Kidney (tissue), 14 donors: Measurements from ENCODE around the gene LY6G5C. TPM values are rescaled to one million over a fixed set of nuclear protein-coding genes. Genes with fewer than 3 reads are reported as not detected.

Experiments used
- DNase-seq, 5 donors: peaks; one replicate each; pipeline ENCODE4 v3.0.0-alpha.2; 2013 to 2020
- FAIRE-seq: peaks from 2 replicates; lab custom pipeline; 2012; peaks lifted over from hg19 to GRCh38; lab: Jason Lieb, UNC
- H3K27ac ChIP-seq, 2 donors: one replicate each; pipeline ENCODE4 v1.7.0; 2013; ENCODE audit warnings: low read depth in 2 of 2, low read length in 2 of 2, inconsistent platforms in 1 of 2
- H3K27me3 ChIP-seq: one replicate; pipeline ENCODE4 v1.7.1; 2013; ENCODE audit warnings: low read length, inconsistent platforms; ENCODE audit not compliant: control insufficient read depth, insufficient read depth
- H3K36me3 ChIP-seq, 3 donors: one replicate each; pipeline versions ENCODE4 v1.7.0 to v1.7.1; 2013; ENCODE audit warnings: low read length in 3 of 3, control low read depth in 1 of 3, inconsistent platforms in 1 of 3; ENCODE audit not compliant: insufficient read depth in 3 of 3, control insufficient read depth in 2 of 3
- H3K4me1 ChIP-seq, 3 donors: one replicate each; pipeline versions ENCODE4 v1.7.0 to v1.7.1; 2013; ENCODE audit warnings: low read length in 3 of 3, inconsistent platforms in 1 of 3, low read depth in 1 of 3; ENCODE audit not compliant: control insufficient read depth in 2 of 3, insufficient read depth in 2 of 3
- H3K4me3 ChIP-seq, 3 donors: one replicate each; pipeline versions ENCODE4 v1.7.0 to v1.8.1; 2013; ENCODE audit warnings: low read length in 3 of 3, control low read depth in 1 of 3, inconsistent platforms in 1 of 3
- H3K9ac ChIP-seq, 3 donors: one replicate each; pipeline versions ENCODE4 v1.7.0 to v1.7.1; 2013; ENCODE audit warnings: low read length in 3 of 3, control low read depth in 1 of 3, inconsistent platforms in 1 of 3
- H3K9me3 ChIP-seq, 3 donors: one replicate each; pipeline versions ENCODE4 v1.7.0 to v1.7.1; 2013; ENCODE audit warnings: low read length in 3 of 3, control low read depth in 1 of 3, inconsistent platforms in 1 of 3; ENCODE audit not compliant: control insufficient read depth in 2 of 3, insufficient read depth in 1 of 3
- intact Hi-C: fragments of 100-400 bp; cut with DNase I; formaldehyde crosslinking; loops from one replicate; pipeline ENCODE4 v1.11.1; 2022
- polyA plus RNA-seq: library from polyadenylated mRNA; stranded (reverse); fragments of 350-450 nt; fragmentation: Illumina TruSeq; extraction: RNeasy Lipid Tissue Mini Kit (QIAGEN cat#74804); gene quantifications from one replicate; pipeline ENCODE4 v1.2.3, GENCODE V29; 2014; ENCODE audit warnings: low read depth, low replicate concordance; ENCODE audit not compliant: insufficient read depth
- total RNA-seq: library from RNA; stranded (reverse); fragmentation: NEBNext Ultra II Directional; extraction: Animal tissue kit (Norgen Biotek cat#: 25700); gene quantifications from one replicate; pipeline ENCODE4 v1.2.1, GENCODE V29; 2021
- TF ChIP-seq, protein P1 (sequence below): IDR thresholded peaks from 3 replicates; pipeline ENCODE4 v1.5.1; 2012; ENCODE audit warnings: mild to moderate bottlenecking, moderate library complexity, borderline replicate concordance; ENCODE audit not compliant: insufficient read depth; ENCODE audit errors: extremely low read depth
- donor health status: control.
- donor health status: control.
- donor health status: control.
- donor health status: control.
- donor health status: control.
- donor health status: DM: yes; HTN: yes; CAD: no.
- donor health status: Normal renal cell carcinoma (clear cell type).

The LY6G5C gene
- total and polyA plus RNA-seq, 2 donors from 2014 or later, result 2.5 to 4.6 TPM

DNA sequence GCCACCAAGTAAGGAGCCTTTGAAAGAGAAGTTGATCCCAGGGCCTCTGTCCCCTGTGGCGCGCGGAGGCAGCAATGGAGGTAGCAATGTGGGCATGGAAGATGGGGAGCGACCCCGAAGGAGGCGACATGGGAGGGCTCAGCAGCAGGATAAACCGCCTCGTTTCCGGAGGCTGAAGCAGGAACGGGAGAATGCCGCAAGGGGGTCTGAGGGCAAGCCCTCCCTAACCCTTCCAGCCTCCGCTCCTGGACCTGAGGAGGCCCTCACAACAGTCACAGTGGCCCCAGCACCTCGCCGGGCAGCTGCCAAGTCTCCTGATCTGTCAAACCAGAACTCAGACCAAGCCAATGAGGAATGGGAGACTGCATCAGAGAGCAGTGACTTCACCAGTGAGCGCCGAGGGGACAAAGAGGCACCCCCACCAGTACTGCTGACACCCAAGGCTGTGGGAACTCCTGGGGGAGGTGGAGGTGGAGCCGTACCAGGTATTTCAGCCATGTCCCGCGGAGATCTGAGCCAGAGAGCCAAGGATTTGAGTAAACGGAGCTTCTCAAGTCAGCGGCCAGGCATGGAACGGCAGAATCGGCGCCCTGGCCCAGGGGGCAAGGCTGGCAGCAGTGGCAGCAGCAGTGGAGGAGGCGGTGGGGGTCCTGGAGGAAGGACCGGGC lies 48.5 kb downstream of the LY6G5C start:
- H3K27ac ChIP-seq, result no peak overlapping the region
- H3K36me3 ChIP-seq, result peaks cover 15 to 78% (median 41%) of the 10 kb centered on the region in 3 donors
- DNase-seq (no peak), FAIRE-seq (no peak)
- no peaks in the 10 kb centered on the region for H3K4me1 ChIP-seq
- H3K9ac ChIP-seq, result no peak overlapping the region
- TF ChIP-seq, protein P1, sequence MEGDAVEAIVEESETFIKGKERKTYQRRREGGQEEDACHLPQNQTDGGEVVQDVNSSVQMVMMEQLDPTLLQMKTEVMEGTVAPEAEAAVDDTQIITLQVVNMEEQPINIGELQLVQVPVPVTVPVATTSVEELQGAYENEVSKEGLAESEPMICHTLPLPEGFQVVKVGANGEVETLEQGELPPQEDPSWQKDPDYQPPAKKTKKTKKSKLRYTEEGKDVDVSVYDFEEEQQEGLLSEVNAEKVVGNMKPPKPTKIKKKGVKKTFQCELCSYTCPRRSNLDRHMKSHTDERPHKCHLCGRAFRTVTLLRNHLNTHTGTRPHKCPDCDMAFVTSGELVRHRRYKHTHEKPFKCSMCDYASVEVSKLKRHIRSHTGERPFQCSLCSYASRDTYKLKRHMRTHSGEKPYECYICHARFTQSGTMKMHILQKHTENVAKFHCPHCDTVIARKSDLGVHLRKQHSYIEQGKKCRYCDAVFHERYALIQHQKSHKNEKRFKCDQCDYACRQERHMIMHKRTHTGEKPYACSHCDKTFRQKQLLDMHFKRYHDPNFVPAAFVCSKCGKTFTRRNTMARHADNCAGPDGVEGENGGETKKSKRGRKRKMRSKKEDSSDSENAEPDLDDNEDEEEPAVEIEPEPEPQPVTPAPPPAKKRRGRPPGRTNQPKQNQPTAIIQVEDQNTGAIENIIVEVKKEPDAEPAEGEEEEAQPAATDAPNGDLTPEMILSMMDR, result no peak
- no peaks in the 10 kb centered on the region for H3K27me3 ChIP-seq
- no peak overlapping the region for H3K4me3 ChIP-seq
- no peaks in the 10 kb centered on the region for H3K9me3 ChIP-seq
- intact Hi-C loops, result no loop called here

DNA sequence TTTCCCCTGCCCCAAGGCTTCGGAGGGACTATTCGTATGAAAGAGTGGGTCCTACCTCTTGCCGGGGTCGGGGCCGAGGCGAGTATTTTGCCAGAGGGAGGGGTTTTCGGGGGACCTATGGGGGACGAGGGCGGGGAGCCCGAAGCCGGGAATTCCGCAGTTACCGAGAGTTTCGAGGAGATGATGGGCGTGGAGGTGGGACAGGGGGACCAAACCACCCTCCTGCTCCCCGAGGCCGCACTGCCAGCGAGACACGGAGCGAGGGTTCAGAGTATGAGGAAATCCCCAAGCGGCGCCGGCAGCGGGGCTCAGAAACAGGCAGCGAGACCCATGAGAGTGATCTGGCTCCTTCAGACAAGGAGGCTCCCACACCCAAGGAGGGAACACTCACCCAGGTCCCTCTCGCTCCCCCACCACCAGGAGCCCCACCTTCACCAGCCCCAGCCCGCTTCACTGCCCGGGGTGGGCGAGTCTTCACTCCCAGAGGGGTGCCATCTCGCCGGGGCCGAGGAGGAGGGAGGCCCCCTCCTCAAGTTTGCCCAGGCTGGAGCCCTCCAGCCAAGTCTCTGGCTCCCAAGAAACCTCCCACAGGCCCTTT lies 49.1 kb downstream of the LY6G5C start:
- Histone ChIP-seq H3K9ac (no peak overlapping the region), H3K27ac (no peak overlapping the region)
- no peak for FAIRE-seq

GRCh38 chr6:31631209-31631608 lies 49.7 kb downstream of the LY6G5C start:
- Histone ChIP-seq H3K4me3 (no peak overlapping the region), H3K9ac (no peak overlapping the region), H3K27ac (no peak overlapping the region), H3K36me3 (peaks cover 20 to 79% (median 39%) of the 10 kb centered on the region in 3 donors), H3K9me3 (no peaks in the 10 kb centered on the region), H3K27me3 (no peaks in the 10 kb centered on the region), H3K4me1 (no peaks in the 10 kb centered on the region)
- TF ChIP-seq, protein P1, result no peak
- no peak for DNase-seq
- no peak for FAIRE-seq
- intact Hi-C loops, result no loop called here

More for the DNA sequence above, 49.1 kb downstream of the LY6G5C start:
- Histone ChIP-seq H3K9me3 (no peaks in the 10 kb centered on the region), H3K36me3 (peaks cover 17 to 79% (median 41%) of the 10 kb centered on the region in 3 donors), H3K4me3 (no peak overlapping the region), H3K4me1 (no peaks in the 10 kb centered on the region), H3K27me3 (no peaks in the 10 kb centered on the region)
- intact Hi-C loops, result no loop called here
- TF ChIP-seq, protein P1, result no peak
- peak in 1 of 5 donors; percentile 80 for DNase-seq
